GM21526 (cell line): Measurements from ENCODE around the gene NHERF2.
"Not testable (repeated sequence)": the region's sequence is repeated elsewhere in the genome, so short reads cannot be mapped to it uniquely, and the experiment has no call there.

Experiments used
- ATAC-seq: cut with Tn5 transposase; IDR thresholded peaks from one replicate; pipeline ENCODE4 v1.9.1; 2021; ENCODE audit warnings: moderate library complexity; ENCODE audit not compliant: unreplicated experiment, low FRiP score

NHERF2 gene

DNA sequence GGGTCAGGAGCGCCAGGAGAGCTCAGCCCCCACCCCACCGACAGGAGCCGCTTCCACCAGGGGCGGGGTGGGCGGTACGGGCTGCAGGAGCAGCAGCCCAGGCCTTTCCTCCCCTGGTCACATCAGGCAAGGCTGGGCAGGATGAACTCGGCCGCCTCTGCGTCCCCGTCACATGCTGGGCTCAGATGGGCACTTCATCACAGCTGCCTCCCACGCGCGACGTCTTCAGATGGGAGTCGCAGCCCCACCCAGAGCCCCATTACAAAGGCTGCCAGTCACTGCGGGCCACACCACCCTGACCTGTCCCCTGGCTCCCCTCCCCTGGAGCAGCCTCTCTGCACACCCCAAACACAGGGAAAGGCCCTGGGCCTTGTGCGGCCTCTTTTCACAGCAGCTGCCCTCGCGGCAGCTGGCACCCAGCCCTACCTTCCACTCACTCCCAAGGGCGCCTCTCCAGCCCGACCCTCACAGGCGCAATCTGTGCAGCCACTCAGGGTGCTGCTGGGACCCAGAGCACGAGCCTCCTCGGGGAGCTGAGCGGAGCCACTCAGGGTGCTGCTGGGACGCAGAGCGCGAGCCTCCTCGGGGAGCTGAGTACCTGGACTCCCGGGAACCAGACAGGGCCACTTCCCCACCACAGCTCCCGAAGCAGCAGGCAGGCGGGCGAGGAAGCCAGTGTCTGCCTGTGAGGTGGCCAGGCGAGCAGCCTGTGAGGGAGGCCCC lies 21.7 kb upstream of the NHERF2 start:
- ATAC-seq: no peak

DNA sequence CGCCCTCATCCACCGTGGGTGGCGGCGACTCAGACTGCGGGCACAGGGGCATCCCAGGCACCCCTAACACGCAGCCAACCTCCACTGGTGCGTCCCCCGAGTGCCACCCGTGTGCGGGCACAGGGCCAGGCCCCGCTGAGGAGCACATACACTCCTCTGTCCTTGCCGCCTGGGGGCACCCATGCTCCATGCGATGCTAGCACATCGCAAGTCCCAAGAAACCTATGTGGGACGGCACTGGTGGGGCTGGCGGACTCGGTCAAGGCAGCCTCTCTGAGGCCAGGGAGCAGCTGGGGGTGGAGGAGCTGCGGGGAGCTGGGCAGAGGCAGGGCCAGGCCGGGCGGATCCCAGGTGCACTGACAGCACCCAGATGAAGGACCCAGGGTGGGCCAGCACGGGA lies 21.1 kb upstream of the NHERF2 start:
- ATAC-seq: no peak

DNA sequence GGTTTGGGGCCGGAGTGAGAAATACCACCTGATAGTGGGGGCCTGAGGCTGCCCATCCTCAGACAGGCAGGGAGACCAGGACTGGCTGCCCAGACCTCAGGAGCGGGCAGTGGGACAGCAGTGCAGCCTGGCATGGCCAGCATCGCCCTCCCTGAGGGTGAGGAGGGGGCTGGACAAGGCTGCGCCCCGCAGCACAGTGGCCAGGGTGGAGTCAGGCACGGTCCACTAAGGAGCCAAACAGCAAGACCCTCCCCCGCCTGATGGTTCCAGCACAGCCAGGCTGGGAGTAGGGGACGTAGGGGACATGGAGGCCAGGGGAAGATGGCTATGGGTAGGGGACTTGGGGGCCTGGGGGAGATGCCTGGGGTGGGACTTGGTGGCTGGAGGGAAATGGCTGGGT lies 20.4 kb upstream of the NHERF2 start:
- ATAC-seq: no peak

DNA sequence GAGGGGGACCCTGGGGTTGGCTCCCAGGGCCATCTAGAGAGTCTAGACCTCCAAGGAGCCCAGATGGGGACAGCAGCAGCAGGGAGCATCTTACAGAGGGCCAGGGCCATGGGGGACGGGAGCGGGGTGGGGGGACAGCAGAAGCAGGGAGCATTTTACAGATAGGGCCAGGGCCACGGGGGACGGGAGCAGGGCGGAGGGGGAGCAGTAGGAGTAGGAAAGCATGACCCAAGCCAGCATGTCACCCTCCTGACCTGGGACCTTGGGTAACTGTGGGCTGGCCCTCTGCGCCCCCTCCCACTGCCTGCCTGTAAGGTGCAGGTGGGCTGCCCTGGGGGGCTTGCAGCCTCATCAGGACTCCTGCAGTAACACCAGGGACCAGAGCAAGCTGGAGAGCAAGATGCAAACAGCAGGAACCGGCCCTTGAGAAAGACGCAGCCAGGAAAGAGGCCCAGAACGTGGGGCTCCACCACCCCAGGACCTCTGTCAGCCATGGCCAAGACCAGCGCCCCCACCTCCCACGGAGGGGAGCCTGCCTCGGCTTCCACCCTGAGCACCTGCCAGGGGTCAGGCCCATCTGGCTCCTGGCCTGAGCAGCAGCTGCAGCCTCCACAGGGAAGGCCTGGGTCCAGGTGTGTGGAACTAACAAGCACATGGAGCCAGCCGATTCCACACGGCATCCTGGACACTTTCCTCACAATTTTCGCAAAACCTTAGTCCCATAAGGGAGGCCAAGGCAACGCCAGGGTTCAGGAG lies 19.4 kb upstream of the NHERF2 start:
- ATAC-seq: no peak

DNA sequence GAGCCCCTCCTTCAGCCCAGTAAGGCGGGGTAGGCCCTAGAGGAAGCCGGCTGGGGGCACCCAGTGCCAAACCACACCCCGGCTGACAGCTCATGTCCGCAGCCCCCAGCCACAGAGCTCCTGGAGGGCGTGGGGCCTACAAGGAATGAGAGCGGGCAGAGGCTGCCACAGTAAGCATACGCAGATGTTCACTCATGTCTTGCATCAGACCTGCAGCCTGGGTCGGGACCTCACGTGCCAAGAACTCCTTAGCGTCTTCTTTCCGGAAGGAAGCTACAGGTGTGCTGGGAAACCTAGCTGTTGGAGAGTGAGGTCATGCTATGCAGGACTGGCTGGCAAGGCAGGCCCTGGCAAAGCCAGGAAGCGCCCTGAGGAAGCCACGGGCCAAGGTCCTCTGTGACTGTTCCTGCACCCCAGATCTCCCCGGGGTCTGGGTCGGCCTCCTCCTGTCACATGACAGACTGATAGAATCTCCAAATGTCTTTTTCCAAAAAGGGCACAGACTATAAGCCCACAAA lies 18.6 kb upstream of the NHERF2 start:
- ATAC-seq: no peak

DNA sequence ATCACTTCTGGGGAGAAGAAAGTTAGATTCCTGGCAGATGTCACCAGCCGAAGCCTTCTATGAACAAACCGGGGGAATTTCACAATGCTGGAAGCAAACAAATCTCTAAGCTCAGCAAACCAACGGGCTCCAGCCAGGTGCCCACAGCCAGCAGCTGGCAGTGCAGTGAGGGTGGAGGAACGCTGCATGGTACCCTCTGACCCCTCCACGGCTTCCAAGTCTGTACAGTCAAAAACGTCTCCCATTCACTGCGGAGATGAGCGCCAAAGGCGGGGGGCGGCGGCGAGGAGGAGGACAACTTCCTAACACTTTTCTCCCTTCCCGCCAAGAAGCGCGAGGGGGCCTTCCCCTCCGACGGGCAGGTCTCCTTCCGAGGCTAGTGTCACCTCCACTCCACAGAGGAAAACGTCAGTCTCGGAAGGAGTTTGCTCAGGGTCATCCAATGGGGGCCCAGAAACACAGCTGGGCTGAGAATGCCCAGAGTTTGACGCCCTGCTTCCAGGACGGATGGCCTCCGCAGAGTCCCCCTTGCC lies 18.0 kb upstream of the NHERF2 start:
- no peak for ATAC-seq

DNA sequence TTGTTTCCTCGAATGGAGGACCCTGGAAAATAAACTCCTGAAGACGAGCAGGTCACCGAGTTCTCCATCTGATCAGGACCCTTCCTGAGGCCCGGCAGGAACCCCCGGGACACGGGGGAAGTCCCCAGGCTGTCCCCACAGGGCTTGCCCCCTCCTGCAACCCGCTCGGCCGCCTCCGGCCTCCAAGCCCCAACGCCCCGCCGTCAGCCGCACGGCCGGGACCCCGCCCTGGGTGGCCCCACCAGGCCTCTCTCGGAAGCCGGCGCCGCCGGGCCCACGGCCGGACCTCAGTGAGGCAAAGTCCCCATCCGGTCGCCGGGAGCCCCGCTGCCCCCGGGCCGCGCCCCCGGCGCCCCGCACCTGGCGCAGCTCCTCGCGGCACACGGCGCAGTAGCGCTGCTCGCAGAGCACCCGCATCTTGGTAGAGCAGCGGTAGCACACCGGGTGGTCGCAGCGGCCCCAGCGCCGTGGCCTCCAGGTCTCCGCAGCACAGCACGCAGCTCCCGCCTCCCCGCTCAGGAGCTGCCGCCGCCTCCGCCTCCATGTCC lies 17.5 kb upstream of the NHERF2 start:
- peak; percentile 18 for ATAC-seq

DNA sequence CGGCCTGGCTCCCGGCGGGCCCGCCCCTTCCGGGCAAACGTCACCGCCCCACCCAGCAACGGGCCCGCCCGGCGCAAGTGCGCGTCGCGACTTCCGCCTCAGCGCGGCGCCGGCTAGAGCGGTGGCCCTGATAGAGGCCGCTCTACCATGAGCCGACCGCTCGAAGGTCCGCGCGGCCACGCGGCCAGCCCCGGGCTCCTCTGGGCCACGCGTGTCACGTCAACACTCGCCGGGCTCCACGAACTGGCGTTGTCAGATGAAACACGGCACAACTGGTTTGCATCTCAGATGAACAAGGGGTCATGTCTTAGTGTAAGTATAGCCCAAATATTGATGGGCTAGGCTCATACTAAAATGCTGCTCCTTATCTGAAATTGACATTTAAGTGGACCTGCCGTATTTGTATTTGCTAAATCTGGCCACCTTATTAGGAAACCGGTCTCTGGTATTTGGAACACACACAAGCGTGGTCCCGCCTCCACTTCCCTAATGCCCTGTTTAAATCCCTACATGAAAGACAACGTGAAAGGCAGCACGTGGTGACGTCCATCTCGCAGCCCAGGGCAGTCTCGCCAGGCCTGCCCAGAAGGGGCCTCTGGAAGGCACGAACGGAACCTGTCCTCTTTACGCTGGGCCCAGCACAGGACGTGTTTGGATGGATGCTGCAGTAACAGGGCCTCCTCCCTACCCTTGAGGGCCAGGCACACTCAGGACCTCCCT lies 16.8 kb upstream of the NHERF2 start, which contains the start of gene ZNF598:
Gene ZNF598, minus strand, starts transcription at position 31 of the 720 bp plus-strand sequence.
- peak; percentile 58 for ATAC-seq

DNA sequence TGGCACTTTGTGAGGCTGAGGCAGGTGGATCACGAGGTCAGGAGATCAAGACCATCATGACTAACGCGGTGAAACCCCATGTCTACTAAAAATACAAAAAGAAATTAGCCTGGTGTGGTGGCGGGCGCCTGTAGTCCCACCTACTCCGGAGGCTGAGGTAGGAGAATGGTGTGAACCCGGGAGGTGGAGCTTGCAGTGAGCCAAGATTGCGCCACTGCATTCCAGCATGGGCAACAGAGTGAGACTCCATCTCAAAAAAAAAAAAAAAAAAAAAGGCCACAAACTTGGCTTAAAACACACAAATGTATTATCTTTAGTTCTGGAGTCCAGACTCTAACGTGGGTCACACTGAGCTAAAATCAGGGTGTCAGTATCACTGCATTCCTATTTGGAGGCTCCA lies 15.0 kb upstream of the NHERF2 start:
- ATAC-seq: not testable (repeated sequence)

DNA sequence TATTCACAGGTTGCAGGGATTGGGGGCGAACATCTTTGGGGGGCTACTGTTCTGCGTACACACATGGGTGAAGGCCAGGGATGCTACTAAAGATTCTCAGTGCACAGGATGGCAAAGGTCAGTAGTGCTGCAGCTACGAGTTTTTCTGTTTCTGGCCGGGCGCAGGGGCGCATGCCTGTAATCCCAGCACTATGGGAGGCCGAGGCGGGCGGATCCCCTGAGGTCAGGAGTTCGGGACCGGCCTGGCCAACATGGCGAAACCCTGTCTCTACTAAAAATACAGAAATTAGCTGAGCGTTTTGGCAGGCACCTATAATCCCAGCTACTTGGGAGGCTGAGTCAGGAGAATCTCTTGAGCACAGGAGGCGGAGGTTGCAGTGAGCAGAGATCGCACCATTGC lies 13.2 kb upstream of the NHERF2 start:
- ATAC-seq: no peak

DNA sequence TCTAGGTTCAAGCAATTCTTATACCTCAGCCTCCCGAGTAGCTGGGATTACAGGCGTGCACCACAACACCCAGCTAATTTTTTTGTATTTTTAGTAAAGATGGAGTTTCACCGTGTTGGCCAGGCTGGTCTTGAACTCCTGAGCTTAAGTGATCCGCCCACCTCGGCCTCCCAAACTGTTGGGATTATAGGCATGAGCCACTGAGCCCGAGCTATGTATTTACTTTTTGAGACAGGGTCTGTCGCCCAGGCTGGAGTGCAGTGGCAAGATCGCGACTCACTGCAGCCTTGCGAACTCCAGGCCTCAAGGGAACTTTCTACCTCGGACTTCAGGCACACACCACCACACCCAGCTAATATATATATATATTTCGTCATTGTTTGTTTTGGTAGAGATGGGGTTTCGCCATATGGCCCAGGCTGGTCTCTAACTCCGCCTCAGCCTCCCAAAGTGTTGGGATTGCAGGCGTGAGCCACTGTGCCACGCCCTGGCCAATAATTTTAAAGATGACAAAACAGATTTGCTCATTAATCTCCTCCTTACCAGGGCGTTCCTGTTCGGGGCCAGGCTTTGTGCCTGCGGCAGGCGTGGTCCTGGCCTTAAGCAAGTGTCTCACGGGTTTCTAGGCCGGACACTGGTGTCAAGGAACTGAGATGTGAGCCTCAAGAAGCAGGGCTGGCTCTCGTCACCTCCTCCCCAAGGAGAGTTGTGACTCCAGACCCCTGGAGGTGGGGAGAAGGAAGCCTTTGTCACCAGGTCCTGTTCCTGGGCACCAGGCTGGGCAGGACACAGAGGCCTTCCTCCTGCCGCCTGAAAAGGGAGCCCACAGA lies 11.4 kb upstream of the NHERF2 start:
- no peak for ATAC-seq

DNA sequence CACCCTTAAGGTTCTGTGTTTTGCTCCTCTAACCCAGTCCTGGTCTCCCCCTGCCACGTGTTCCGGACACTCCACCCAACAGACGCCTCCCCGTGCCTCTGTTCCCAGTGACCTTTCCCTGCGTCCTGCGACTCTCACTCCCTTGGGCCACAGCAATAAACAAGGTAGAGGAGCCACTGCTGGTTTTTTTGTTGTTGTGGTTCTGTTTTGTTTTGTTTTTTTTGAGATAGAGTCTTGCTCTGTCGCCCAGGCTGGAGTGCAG lies 10.8 kb upstream of the NHERF2 start:
- no peak for ATAC-seq

DNA sequence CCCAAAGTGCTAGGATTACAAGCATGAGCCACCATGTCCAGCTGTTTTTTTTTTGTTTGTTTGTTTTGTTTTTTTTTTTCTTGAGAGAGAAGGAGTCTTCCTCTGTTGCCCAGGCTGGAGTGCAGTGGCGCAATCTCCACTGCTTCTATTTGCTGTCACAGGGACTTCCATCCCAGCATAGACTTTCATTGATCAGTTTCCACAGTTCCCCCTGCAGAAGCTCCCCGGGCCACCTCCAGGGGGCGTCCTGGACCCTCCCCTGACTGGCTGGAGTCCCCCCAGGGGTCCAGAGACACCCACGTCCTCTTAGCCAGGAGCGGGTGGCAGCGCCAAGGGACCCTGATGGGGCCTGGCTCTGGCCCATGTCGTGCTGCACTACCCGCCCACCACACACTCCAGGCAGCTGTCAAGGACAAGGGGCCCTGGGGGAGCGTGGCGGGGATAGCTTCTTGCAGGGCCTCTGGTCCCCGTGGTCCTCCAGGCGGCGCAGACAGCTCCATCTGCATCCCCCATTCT lies 10.2 kb upstream of the NHERF2 start:
- no peak for ATAC-seq

DNA sequence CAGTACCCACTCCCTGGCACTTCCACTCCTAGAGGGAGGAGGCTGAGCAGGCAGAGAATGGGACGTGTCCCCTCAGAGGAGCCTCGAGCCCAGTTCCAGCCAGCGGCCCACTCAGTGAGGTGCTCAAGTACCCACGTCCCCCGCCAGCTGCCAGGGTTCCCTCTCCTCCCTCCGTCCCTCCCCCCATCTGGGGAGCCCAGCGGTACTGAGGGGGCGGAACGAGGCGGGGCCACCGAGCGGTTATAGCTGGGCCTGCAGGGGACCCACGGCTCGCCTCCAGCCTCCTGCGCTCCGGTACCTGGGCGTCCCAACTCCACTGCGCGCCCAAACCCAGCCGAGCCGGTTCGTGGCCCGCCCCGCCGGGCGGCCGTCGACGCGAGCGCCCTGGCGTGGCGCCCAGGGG lies 7.2 kb upstream of the NHERF2 start, which contains the start of gene NPW:
Gene NPW, plus strand, starts transcription at position 268 of the 403 bp plus-strand sequence.
- ATAC-seq: no peak

DNA sequence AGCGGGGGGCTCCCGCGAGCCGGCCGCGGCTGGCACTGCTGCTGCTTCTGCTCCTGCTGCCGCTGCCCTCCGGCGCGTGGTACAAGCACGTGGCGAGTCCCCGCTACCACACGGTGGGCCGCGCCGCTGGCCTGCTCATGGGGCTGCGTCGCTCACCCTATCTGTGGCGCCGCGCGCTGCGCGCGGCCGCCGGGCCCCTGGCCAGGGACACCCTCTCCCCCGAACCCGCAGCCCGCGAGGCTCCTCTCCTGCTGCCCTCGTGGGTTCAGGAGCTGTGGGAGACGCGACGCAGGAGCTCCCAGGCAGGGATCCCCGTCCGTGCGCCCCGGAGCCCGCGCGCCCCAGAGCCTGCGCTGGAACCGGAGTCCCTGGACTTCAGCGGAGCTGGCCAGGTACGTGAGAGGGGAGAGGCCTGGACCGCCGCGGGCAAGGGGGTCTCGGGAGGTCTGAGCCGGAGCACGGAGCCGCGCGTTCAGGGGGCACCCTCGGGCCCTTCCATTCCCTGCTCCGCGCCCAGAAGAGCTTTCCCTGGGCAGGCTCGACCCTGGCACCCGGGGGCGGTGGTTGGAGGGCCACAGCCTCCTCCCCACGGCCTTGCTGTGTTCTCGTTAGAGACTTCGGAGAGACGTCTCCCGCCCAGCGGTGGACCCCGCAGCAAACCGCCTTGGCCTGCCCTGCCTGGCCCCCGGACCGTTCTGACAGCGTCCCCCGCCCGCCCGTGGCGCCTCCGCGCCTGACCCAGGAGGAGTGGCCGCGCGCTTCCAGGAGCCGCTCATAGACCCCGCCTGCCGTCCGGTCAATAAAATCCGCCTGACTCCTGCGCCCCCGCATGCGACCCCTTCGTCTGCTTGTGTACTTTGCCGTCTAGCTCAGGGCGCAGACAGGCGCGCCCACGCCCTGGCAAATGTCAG lies 6.5 kb upstream of the NHERF2 start:
- no peak for ATAC-seq

DNA sequence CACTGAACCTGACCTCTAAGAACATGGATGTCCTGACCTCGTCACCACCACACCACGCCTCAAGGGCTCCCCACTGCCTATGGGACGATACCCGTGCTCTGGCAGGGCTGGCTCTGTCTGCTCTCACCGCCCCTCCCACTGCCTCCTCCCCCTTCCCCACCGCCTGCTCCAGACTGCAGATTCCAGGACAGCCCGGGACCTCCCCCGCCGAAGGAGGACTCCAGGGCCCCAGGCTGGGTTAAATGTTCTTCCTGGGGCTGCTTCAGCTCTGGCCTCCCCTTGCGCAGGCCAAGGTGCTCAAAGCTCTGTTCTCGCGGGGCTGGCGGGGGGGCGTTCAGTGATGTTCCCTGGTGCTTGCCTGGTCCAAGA lies 4.0 kb upstream of the NHERF2 start:
- no peak for ATAC-seq

DNA sequence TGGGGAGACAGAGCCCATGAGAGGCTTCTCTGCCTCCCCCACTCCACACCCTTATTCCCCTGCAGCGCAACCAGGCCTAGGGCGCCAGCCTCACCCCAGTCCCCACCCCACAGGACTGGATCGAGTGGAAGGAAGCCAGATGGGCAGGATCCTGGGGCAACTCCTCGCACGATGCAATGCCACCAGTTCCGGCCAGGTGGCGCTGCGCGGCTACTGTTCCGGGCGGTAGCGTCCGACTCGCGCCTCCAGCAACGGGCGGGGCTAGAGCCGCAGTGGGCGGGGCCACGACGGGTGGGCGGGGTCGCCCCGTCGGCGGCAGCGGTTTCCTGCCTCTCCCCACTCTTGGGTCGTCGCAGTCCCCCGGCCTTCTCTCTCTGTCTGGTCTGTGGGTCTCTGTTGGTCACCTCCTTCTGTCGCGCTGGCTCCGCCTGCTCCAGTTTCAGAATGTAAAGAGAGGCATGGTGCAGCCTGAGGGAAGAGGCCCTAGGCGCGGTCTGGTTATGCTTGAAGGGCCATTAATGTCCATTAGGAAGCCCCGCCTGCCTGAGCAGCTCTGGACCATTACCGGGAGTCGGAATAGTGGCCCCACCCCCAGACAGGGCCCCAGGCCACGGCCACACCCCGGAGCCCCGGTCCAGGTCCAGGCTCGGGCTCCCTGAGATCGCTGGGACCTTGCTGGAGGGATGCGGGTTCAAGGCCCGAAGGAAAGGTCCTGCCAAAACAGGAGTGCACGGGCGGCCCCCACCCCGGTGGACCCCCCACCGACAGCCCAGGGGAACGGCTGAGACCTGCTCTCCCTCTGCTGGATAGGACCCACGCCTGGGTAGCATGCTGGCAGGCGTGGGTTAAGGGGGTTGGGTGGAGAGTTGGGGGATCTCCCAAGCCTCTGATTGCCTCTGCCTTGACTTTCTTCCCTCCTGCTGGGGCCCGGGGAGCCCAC lies 3.3 kb upstream of the NHERF2 start:
- peak; percentile 69 for ATAC-seq

DNA sequence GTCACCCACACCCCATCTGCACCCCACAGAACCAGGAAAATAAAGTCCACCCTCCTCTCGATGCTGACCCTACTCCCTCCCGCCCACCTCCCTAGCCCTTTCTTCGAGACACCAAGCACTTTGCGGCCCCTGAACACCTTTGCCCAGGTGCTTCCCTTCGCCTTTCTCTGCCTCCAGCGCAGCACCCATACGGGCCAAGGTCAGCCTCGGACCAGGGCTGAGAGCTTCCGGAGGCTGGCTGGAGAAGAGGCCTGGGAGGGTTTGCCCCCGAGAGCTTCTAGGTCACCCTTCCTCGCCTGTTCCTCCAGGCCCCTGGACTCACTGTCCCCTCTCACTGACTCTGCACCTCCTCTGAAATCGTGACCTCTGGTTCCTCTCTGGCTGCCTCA lies 2.7 kb upstream of the NHERF2 start:
- ATAC-seq: no peak
